HG03095 (cell line): ENCODE results near the gene STK33.
"Not testable (repeated sequence)": the region's sequence is repeated elsewhere in the genome, so short reads cannot be mapped to it uniquely, and the experiment has no call there.

Experiments used
- ATAC-seq: cut with Tn5 transposase; IDR thresholded peaks from one replicate; pipeline ENCODE4 v1.9.1; 2021; ENCODE audit warnings: moderate library complexity; ENCODE audit not compliant: unreplicated experiment

The STK33 gene

DNA sequence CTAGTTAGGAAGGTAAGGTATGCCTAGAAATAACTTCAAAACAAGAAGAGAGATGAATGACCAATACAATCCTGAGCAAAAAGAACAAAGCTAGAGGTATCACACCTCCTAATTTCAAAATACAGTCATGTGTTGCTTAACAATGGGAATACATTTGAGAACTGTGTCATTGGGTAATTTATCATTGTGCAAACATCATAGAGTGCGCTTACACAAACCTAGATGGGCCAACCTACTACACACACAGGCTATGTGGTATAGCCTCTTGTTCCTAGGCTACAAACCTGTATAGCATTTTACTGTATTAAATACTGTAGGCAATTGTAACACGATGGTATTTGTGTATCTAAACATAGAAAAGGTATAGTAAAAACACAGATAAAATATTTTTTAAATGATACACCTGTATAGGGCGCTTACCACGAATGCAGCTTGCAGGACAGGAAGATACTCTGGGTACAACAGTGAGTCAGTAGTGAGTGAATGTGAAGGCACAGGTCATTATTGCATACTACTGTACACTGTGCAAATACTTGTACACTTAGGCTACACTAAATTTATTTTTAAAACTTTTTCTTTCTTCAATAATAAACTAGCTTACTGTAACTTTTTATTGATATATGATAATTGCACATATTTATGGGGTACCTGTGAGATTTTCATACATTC, 48.2 kb downstream of the STK33 start:
- ATAC-seq, result no peak

DNA sequence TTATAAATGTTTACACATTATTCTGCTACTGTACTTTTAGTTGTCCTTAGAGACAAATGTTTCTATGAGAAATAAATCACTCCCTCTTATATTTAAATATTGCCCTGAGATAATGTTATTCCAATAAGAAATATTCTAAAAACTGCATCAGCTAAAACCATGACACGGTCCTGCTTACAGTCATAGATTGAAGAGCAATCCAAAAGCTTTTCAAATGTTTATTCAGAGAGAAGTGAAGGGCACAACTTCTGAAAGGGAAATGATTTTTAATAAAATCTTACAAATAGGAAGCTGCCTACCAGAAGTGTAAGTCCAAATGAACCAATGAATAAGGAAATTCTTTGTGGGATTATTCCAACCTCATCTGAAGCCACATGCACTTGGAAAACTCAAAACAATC, 49.2 kb downstream of the STK33 start:
- no peak for ATAC-seq

DNA sequence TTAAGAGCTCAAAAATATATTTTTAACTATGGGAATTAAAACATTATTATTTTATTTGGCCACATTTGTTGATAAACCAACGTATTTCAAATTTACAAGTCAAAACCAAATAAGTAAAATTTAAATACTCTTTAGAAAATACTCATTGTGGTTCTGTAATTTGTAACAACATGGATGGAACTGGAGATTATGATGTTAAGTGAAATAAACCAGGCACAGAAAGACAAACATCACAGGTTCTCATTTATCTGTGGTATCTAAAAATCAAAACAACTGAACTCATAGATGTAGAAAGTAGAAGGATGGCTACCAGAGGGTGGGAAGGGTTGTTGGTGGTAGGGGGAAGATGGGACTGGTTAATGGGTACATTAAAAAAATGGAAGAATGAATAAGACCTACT, 50.8 kb downstream of the STK33 start:
- no peak for ATAC-seq

DNA sequence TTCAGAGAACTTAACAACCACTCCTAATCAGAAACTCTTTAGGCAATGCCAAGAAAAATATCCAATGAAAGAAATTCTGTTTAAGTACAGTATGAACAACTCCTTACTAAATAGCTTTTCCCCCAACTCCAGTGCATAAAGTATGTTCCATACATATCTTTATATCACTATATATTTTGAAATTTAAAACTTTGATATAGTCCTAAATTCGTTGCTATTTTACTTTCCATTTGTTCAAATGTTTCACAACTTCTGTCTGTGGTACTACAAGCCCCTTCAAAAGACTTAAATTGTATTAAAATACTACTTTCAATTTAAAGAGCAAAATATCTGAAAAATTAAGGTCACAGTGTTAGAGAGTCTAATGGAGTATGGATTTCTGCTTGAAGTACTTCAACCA, 52.6 kb downstream of the STK33 start:
- no peak for ATAC-seq

DNA sequence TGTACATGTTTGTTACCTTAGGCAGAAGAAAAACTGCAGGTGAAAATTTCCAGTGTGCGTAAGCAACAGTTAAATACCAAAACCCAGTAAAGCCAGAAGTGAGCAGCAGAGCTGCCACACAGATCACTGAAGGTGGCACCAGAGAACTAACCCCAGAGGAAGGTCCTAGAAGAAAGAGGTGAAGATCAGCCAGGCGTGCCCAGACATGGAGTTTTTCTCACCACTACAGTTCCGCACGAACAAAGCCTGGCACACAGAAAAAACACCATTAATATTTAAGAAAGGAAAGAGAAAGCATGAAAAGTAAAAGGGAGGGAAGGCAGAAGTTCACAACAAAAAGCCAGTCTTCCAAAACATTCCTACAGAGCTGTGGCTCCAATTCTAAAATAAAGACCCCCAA, 60.7 kb downstream of the STK33 start:
- ATAC-seq, result no peak

DNA sequence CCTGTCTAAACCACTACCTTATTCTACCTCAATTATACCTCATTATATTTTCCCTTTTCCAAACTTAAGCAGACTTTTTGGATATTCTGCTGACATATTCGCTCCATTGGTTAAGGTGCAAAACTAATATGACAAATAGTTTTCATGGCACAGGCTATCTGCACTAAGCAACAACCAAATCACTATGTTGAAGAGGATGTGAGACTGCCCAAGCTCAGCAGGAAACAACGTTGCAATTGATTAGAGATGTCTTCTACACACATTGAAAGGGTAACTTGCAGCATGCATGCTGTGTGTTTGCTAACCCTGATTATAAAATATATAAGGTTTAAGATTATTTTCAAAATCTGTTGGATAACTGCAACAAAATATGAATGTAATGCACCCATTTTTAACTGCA, 61.6 kb downstream of the STK33 start:
- peak; percentile 57 for ATAC-seq

DNA sequence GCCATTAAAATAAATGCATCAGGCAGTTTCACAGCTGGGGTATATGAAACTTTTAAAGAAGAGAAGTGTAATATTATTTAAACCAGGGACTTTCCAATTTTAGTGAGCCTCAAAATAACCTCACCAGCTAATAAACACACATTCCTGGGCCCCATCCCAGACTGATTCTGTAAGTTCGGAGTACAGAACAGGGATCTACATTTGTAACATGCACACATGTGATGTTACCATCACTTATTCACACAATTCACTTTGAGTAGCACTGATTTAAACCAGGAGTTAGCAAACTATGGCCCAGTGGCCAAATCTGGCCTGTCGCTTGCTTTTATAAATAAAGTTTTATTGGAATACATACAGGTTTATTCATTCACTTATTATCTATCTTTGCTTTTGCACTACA, 62.0 kb downstream of the STK33 start:
- ATAC-seq, result no peak

DNA sequence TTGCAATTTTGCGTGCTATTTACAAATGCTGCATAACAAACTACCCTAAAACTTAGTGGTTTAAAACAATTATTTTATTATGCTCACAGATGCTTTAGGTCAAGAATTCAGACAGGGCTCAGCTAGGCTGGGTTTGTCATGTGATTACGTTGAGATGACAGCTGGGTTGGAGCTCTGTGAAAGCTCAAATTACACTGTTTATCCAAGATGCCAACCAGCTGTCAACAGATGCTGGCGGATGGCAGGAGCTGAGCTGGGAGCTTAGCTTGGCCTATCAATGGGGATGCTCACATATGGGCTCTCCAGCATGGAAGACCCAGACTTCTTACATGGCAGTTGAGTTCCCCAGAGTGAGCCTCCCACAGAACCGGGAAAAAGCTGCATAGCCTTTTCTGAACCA, 62.7 kb downstream of the STK33 start:
- no peak for ATAC-seq

DNA sequence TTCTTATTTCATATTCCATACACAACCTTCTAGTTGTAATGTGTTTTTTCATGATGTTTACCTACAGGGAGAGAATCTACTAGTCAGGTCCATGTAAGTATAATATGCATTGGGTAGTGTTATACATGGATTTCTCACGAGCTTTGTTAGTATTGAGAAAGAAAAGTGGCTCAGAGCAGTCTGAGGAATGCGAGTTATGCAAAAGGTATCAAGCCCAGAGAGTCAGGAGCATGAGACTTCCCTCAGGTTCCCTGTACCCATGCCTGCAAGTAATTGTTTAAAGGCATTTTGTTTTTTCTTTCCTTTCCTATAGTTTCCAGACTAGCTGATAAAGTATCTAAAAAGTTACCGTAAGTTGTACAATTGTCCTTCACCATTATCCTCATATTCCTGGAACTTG, 66.1 kb downstream of the STK33 start:
- no peak for ATAC-seq

DNA sequence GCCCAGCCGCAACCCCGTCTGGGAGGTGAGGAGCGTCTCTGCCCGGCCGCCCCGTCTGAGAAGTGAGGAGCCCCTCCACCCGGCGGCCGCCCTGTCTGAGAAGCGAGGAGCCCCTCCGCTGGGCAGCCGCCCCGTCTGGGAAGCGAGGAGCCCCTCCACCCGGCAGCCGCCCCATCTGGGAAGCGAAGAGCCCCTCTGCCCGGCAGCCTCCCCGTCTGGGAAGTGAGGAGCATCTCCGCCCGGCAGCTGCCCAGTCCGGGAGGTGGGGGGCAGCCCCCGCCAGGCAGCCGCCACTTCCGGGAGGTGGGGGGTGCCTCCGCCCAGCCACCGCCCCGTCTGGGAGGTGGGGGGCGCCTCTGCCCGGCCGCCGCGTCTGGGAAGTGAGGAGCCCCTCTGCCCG, 70.6 kb downstream of the STK33 start:
- no peak for ATAC-seq

DNA sequence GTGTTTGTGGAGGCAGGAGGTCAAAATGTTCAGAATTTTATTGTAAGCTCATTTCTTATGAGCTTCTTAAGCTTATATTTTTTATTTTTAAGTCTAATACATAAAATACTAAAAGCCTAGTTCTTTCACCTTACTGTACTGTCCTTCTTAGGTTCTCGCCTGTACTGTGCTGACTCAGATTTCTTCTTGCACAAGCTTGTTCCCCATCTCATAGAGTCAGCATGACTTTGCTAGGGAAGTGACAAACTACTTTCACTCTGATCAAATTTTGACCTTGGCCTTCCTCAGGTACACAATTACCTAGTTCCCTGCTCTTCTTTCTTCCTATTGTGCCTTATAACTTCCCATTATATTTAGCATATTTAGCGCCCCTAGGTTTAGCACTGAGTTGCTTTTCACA, 81.5 kb downstream of the STK33 start:
- no peak for ATAC-seq

DNA sequence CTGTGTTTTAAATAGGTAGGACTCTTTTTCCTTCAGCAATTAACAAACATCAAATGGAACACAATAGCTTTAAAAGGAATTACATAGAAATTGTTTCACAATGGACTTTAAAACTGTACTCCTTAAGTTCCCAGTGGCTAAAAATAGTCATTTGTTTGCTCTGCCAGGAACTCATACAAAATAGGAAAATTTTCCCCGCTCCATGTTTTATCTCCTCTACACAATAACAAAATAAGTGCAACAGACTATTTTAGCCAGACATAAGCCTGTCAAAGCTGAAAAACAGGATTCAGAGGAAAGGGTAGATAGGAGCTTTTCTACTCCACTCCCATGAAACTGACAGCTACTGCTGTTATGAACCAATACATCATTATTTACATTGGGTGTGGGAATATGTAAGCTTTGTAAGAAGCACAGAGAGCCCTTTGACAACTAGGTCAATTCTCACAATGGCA, 90.1 kb downstream of the STK33 start:
- no peak for ATAC-seq

DNA sequence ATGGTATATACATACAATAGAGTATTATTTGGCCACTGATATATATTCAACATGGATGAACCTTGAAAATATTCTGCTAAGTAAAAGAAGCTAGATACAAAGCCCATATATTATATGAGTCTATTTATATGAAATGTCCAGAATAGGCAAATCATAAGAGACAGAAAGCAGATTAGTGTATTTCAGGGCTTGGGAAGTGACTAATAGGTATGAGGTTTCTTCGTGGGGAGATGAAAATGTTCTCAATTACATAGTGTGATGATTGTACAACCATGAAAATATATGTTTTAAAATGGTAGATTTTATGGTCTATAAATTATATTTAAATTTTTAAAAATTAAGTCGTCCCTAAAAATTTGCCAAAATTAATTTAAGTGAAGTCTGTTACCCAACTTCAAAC, 92.2 kb downstream of the STK33 start:
- no peak for ATAC-seq

DNA sequence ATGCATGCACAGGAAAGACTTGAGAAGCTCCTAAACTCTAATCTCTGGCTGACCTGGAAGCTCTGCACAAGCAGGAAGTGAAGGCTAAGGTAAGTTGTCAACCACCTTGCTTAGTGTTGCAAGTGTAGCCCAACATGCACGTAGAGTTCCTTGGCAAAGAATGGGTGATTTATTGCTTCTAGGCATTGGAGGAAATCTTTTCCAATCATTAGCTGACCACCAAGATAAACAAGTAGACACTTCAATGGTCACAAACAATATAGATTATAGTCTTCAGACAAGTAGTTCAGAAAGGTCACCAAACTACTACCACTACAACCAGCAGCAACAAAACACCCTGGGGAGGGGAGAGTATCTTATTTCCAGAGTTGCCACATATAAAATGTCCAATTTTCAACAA, 105.6 kb downstream of the STK33 start:
- ATAC-seq, result no peak

DNA sequence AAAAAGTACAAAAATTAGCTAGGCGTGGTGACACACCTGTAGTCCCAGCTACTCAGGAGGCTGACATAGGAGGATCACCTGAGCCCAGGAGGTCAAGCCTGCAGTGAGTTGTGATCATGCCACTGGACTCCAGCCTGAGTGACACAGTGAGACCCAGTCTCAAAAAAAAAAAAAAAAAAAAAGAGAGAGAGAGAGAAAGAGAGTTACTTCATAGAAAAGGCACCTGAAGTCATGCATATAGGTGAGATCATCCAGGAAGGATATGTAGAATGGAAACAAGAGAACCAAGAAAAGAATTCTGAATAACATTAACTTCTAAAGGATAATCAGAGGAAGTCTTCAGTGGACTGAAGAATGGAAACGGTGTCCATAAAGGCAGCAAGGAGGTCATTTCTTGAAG, 106.8 kb downstream of the STK33 start:
- ATAC-seq, result no peak

DNA sequence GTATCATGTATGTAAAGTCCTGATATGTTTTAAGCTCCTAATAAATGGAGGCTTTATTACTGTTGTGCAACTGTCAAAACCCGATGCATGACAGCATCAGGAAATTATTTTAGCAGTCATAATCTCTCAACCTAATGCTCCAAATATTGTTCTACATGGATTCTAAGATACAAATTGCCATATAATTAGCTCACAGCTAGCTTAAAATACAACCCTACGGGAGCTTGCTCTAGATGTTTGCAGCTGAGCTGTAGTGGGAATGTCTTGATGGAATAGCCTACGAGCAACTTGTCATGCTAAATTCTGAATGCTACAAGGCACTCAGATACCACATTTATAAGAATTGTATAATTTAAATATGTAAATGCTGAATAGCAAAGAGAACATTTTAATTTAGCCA, 109.8 kb downstream of the STK33 start:
- no peak for ATAC-seq

DNA sequence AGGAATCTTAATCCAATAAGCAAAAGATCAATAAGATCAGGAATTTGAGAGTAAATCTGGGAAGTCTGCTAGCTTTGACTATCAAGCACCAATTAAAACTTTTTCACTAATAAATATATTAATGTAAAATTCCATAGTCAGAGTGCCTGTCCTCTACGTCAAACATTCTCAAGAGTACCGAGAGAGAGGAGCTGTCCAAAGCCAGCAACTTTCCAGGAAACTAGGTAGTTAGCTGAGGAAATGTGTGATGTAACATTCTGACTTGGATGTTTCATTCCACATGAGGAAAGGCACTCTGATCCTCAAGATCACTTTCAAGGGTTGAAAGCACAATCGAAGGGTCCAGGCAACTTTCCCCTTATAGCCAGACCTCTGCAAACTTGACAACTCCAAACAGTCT, 113.2 kb downstream of the STK33 start:
- ATAC-seq, result no peak

DNA sequence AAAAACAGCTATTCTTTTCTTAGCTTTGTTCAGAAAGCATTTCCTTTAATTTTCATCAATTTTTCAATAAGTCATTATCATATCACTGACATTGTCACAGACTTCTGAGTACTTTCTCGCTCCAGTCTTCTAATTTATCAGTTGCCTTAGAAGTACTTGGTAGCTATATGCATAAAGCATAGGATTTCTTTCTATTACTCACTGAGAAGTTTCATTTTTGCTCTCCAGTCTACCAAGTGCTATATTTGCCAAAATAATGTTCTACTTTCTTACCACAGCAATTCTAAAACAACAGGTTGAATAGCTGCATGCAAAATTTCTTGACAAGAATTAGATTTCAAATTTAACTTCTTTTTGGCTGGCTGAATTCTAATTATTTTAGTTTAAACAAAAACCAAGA, 116.3 kb downstream of the STK33 start:
- ATAC-seq, result peak; percentile 81

DNA sequence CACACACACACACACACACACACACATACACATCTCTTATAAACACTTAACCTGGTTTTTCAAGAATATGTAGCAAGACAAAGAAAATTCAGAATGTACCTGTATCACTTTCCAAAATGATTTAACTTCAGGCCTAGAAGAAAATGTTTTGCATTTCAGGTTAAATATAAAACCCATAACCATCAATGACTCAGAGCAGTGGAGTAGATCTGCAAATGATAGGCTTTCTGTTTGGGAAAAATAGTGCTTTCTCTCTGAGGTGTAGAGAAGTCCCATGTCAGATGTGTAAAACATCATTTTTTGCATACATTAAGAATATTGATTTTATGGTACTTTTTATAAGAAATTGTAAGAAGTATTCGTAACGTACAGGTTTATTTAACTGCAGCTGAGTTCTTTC, 116.9 kb downstream of the STK33 start:
- no peak for ATAC-seq

DNA sequence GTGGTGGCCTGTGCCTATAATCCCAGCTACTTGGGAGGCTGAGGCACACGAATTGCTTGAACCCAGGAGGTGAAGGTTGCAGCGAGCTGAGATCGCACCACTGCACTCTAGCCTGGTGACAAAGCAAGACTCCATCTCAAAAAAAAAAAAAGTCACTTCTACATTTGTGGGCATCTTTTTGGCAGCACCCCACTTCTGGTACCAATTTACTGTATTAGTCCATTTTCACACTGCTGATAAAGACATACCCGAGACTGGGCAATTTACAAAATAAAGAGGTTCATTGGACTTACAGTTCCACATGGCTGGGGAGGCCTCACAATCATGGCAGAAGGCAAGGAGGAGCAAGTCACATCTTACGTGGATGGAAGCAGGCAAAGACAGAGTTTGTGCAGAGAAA, 126.2 kb downstream of the STK33 start:
- ATAC-seq, result not testable (repeated sequence)

DNA sequence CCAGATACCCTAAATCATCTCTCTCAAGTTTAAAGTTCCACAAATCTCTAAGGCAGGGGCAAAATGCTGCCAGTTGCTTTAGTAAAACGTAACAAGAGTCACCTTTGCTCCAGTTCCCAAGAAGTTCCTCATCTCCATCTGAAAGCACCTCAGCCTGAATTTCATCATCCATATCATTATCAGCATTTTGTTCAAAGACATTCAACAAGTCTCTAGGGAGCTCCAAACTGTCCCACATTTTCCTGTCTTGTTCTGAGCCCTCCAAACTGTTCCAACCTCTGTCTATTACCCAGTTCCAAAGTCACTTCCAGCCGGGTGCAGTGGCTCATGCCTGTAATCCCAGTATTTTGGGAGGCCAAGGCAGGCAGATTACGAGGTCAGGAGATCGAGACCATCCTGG, 126.7 kb downstream of the STK33 start:
- ATAC-seq, result not testable (repeated sequence)

DNA sequence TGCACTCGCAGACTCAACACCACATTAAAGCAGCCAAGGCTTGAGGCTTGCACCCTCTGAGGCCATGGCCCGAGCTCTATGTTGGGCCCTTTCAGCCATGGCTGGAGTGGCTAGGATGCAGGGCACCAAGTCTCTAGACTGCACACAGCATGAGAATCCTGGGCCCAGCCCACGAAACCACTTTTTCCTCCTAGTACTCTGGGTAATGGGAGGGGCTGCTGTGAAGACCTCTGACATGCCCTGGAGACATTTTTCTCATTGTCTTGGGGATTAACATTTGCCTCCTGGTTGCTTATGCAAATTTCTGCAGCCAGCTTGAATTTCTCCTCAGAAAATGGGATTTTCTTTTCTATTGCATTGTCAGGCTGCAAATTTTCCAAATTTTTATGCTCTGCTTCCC, 127.1 kb downstream of the STK33 start:
- ATAC-seq, result not testable (repeated sequence)

DNA sequence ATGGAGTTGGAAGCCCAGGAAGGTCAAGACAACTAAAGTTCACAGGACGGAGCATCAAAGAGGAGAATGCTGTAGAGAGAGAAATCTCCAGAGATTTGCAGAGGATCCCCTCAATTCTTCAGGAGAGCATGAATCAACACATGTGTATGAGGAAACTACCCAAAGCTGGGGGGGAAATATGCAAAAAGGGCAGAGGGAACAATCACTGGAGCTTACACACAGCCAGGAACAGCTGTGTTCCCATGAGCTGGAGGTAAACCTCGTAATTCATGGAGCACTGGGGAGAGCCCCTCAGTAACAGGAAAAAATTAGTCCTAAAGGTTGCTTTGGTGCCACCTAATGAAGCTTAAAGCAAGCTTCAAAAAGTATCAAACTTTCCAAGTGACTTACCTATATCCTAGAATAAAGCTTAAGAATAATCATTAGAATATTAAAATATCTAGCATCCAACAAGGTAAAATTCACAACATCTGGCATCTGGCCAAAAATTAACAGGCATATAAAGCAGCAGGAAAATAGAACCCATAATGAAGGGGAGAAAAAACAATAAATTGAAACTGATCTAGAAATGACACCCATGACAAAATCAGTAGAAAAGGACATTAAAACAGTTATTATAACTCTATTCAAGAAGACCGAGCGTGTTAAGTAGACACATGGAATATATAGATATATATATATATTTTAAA, 134.2 kb downstream of the STK33 start:
- ATAC-seq, result no peak
